Prostate gland (tissue), 2 donors: Measurements from ENCODE around the gene TMEM213. TPM values are rescaled to one million over a fixed set of nuclear protein-coding genes. Genes with fewer than 3 reads are reported as not detected.

ENCODE experiments used
- DNase-seq: peaks from one replicate; pipeline ENCODE4 v3.0.0-alpha.2; 2019; ENCODE audit warnings: low spot score
- H3K27ac ChIP-seq, 2 donors: fragments of 200-600 bp; sonication (generic); 2 replicates each; pipeline ENCODE4 v1.5.1; 2017 to 2019
- H3K27me3 ChIP-seq: fragments of 200-600 bp; sonication (generic); replicated peaks from 2 replicates; pipeline ENCODE4 v1.5.1; 2019; ENCODE audit not compliant: insufficient read depth
- H3K36me3 ChIP-seq, 2 donors: fragments of 200-600 bp; sonication (generic); 1 replicate in 1 of 2; 2 replicates in 1 of 2; pipeline versions ENCODE4 v1.5.1 to v1.8.1; 2017 to 2019
- H3K4me1 ChIP-seq: fragments of 200-600 bp; sonication (generic); replicated peaks from 2 replicates; pipeline ENCODE4 v1.5.1; 2019
- H3K4me3 ChIP-seq, 2 donors: fragments of 200-600 bp; sonication (generic); 2 replicates each; pipeline ENCODE4 v1.5.1; 2017 to 2019
- H3K9me3 ChIP-seq: fragments of 200-600 bp; sonication (generic); 2 replicates; pipeline ENCODE4 v1.5.1; 2017
- CTCF ChIP-seq, 4 experiments: fragments of 200-600 bp in 2 of 4; fragments of 450-650 bp in 2 of 4; sonication (generic) in 2 of 4; IDR thresholded peaks; 1 replicate in 3 of 4; 2 replicates in 1 of 4; pipeline ENCODE4 v1.5.1; 2016 to 2019; ENCODE audit warnings: antibody characterized with exemption in 4 of 4, mild to moderate bottlenecking in 2 of 4, moderate library complexity in 2 of 4
- POLR2A ChIP-seq: fragments of 450-650 bp; IDR thresholded peaks from one replicate; pipeline ENCODE4 v1.6.1; 2016; ENCODE audit warnings: antibody characterized with exemption, mild to moderate bottlenecking
- POLR2AphosphoS5 ChIP-seq: sonication (generic); formaldehyde crosslinking; IDR thresholded peaks from one replicate; pipeline ENCODE4 v1.6.1; 2017; ENCODE audit warnings: antibody characterized with exemption
- WGBS: methylation state at CpG from one replicate; pipeline ENCODE4 v1.1.5; 2018; 5-methylcytosine and 5-hydroxymethylcytosine counted together
- intact Hi-C: fragments of 100-400 bp; cut with DNase I; formaldehyde crosslinking; loops from one replicate; pipeline ENCODE4 v1.14.2; 2022
- total RNA-seq, 2 donors: library from RNA; depleted of rRNA; stranded (reverse); fragments of >200 nt; gene quantifications; one replicate each; pipeline ENCODE4 v1.1.0, GENCODE V29; 2016

Gene TMEM213
- total RNA-seq, 2 donors from 2014 or later = 0.55 TPM; not detected in 1

GRCh38 chr7:138845711-138846110, 47.9 kb downstream of the TMEM213 start:
- intact Hi-C loops = no loop called here
- Histone ChIP-seq H3K27me3 (no peaks in the 10 kb centered on the region), H3K27ac (no peak overlapping the region), H3K9me3 (no peaks in the 10 kb centered on the region), H3K36me3 (no peaks in the 10 kb centered on the region), H3K4me3 (no peak overlapping the region), H3K4me1 (no peaks in the 10 kb centered on the region)
- 35% methylated on average over 2 of the region's 2 CpGs for WGBS
- TF ChIP-seq POLR2A = no peak
- TF ChIP-seq CTCF (IDR thresholded peaks at IDR 0.05) = no peak
- no peak for TF ChIP-seq POLR2AphosphoS5
- DNase-seq = no peak

GRCh38 chr7:138848056-138848980, 50.5 kb downstream of the TMEM213 start:
- Histone ChIP-seq H3K27me3 (no peaks in the 10 kb centered on the region), H3K4me3 (no peak overlapping the region), H3K9me3 (no peaks in the 10 kb centered on the region), H3K27ac (no peak overlapping the region), H3K4me1 (no peaks in the 10 kb centered on the region), H3K36me3 (no peaks in the 10 kb centered on the region)
- WGBS = 80% methylated on average over 3 of the region's 3 CpGs
- no peak for DNase-seq
- TF ChIP-seq CTCF (IDR thresholded peaks at IDR 0.05) (no peak), POLR2A (no peak), POLR2AphosphoS5 (no peak)
- intact Hi-C loops = no loop called here

GRCh38 chr7:138849701-138850100, 51.9 kb downstream of the TMEM213 start:
- Histone ChIP-seq H3K27me3 (no peaks in the 10 kb centered on the region), H3K27ac (no peak overlapping the region), H3K36me3 (no peaks in the 10 kb centered on the region), H3K9me3 (no peaks in the 10 kb centered on the region), H3K4me3 (no peak overlapping the region), H3K4me1 (no peaks in the 10 kb centered on the region)
- 96% methylated on average over 5 of the region's 5 CpGs for WGBS
- TF ChIP-seq POLR2AphosphoS5 = no peak
- TF ChIP-seq CTCF (IDR thresholded peaks at IDR 0.05) = no peak
- TF ChIP-seq POLR2A = no peak
- intact Hi-C loops = no loop called here
- no peak for DNase-seq

GRCh38 chr7:138852469-138852868, 54.7 kb downstream of the TMEM213 start:
- TF ChIP-seq POLR2A (no peak), POLR2AphosphoS5 (no peak)
- no peaks in the 10 kb centered on the region for H3K9me3 ChIP-seq
- no peak overlapping the region for H3K27ac ChIP-seq
- no peak overlapping the region for H3K4me3 ChIP-seq
- no peaks in the 10 kb centered on the region for H3K27me3 ChIP-seq
- no peaks in the 10 kb centered on the region for H3K36me3 ChIP-seq
- no peak for DNase-seq
- WGBS = 96% methylated on average over 5 of the region's 5 CpGs
- intact Hi-C loops = no loop called here
- H3K4me1 ChIP-seq = no peaks in the 10 kb centered on the region

DNA sequence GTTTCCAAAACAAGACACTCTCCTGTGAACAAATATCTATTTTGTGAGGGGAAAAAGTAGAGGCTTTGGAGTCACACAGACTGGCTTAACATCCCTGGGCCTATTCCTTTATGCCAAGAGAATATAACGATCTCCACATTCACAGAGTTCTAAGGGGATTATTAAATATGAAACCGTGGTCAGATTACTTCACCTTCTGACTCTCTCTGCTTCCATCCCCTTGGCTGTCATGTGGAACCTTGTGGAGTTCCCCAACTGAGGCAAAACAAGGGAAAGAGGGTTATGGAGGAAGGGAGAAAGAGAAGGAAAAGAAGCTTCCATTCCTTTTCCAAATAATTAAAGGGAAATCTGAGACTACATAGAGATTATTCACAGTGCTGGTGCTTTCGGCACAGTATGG, 55.7 kb downstream of the TMEM213 start:
- Histone ChIP-seq H3K4me3 (no peak overlapping the region), H3K4me1 (no peaks in the 10 kb centered on the region), H3K9me3 (no peaks in the 10 kb centered on the region), H3K27ac (no peak overlapping the region), H3K27me3 (no peaks in the 10 kb centered on the region), H3K36me3 (no peaks in the 10 kb centered on the region)
- WGBS = 86% methylated on average over 3 of the region's 3 CpGs
- DNase-seq = no peak
- intact Hi-C loops = no loop called here
- TF ChIP-seq CTCF (IDR thresholded peaks at IDR 0.05) (no peak), POLR2AphosphoS5 (no peak), POLR2A (no peak)
